DOHH2 (cell line): Measurements from ENCODE around the gene GARIN1A.

Experiments
- H3F3A ChIP-seq: fragments of 200-600 bp; sonication (generic), shearing (Covaris generic); 2 replicates; pipeline ENCODE4 v1.6.0; 2016; ENCODE audit warnings: antibody characterized with exemption, mild to moderate bottlenecking; ENCODE audit not compliant: control insufficient read depth, insufficient read depth
- H3K27ac ChIP-seq: fragments of 200-600 bp; sonication (generic); 2 replicates; pipeline ENCODE4 v1.5.1; 2014; ENCODE audit warnings: low read depth, mild to moderate bottlenecking, low read length, moderate library complexity
- H3K27me3 ChIP-seq: fragments of 200-600 bp; sonication (generic); 2 replicates; pipeline ENCODE4 v1.6.1; 2014; ENCODE audit warnings: mild to moderate bottlenecking, low read length, mixed read lengths; ENCODE audit not compliant: control insufficient read depth
- H3K36me3 ChIP-seq: fragments of 200-600 bp; sonication (generic); 2 replicates; pipeline ENCODE4 v1.6.1; 2014; ENCODE audit warnings: mild to moderate bottlenecking, low read length, moderate library complexity, mixed read lengths; ENCODE audit not compliant: control insufficient read depth
- H3K4me1 ChIP-seq: fragments of 200-600 bp; sonication (generic); 2 replicates; pipeline ENCODE4 v1.6.1; 2014; ENCODE audit warnings: mild to moderate bottlenecking, low read length, mixed read lengths; ENCODE audit not compliant: control insufficient read depth
- H3K4me2 ChIP-seq: fragments of 200-600 bp; sonication (generic); 2 replicates; pipeline ENCODE4 v1.6.0; 2014; ENCODE audit warnings: mild to moderate bottlenecking, low read length, moderate library complexity
- H3K4me3 ChIP-seq: fragments of 200-600 bp; sonication (generic); 2 replicates; pipeline ENCODE4 v1.5.1; 2014; ENCODE audit warnings: mild to moderate bottlenecking, low read length, mixed read lengths
- H3K79me2 ChIP-seq: fragments of 200-600 bp; sonication (generic); 2 replicates; pipeline ENCODE4 v1.6.1; 2014; ENCODE audit warnings: mild to moderate bottlenecking, low read length, mixed read lengths; ENCODE audit not compliant: control insufficient read depth
- H3K9me2 ChIP-seq: fragments of 200-600 bp; sonication (generic); replicated peaks from 2 replicates; pipeline ENCODE4 v1.6.1; 2014; ENCODE audit warnings: mild to moderate bottlenecking, low read length, mixed read lengths; ENCODE audit not compliant: control insufficient read depth
- H3K9me3 ChIP-seq: fragments of 200-600 bp; sonication (generic); 2 replicates; pipeline ENCODE4 v1.6.1; 2014; ENCODE audit warnings: antibody characterized with exemption, low read length, mixed read lengths; ENCODE audit not compliant: control insufficient read depth, insufficient read depth
- H4K20me1 ChIP-seq: fragments of 200-600 bp; sonication (generic); 2 replicates; pipeline ENCODE4 v1.6.0; 2014; ENCODE audit warnings: low read depth, mild to moderate bottlenecking, antibody characterized with exemption, low read length, moderate library complexity; ENCODE audit not compliant: control insufficient read depth, insufficient read depth
- CTCF ChIP-seq: fragments of 200-600 bp; sonication (generic); IDR thresholded peaks from one replicate; pipeline ENCODE4 v1.5.1; 2014; ENCODE audit warnings: antibody characterized with exemption, mild to moderate bottlenecking, low read depth, low read length; ENCODE audit not compliant: poor library complexity, severe bottlenecking
- EZH2phosphoT487 ChIP-seq: fragments of 200-600 bp; sonication (generic); IDR thresholded peaks from 2 replicates; pipeline ENCODE4 v1.6.1; 2017; ENCODE audit warnings: borderline replicate concordance, mild to moderate bottlenecking, antibody characterized with exemption, low read length, moderate library complexity, mixed read lengths

Gene GARIN1A

GRCh38 chr7:128666200-128666599, 5.9 kb upstream of the GARIN1A start:
- no peak overlapping the region for H3K4me2 ChIP-seq
- no peaks in the 10 kb centered on the region for H3K9me2 ChIP-seq
- no peaks in the 10 kb centered on the region for H4K20me1 ChIP-seq
- TF ChIP-seq CTCF = peak; percentile 56
- TF ChIP-seq EZH2phosphoT487 = no peak
- H3K27me3 ChIP-seq = no peaks in the 10 kb centered on the region
- H3K36me3 ChIP-seq = no peaks in the 10 kb centered on the region
- no peak overlapping the region for H3K27ac ChIP-seq
- no peak overlapping the region for H3K4me3 ChIP-seq
- no peaks in the 10 kb centered on the region for H3K4me1 ChIP-seq
- H3K79me2 ChIP-seq = no peaks in the 10 kb centered on the region
- H3F3A ChIP-seq = peaks cover 22% of the 10 kb centered on the region; the same call in 1 of the 2 replicates
- no peaks in the 10 kb centered on the region for H3K9me3 ChIP-seq

GRCh38 chr7:128672927-128673517, 930 bp downstream of the GARIN1A start:
- Histone ChIP-seq H3K4me2 (no peak overlapping the region), H3K36me3 (no peaks in the 10 kb centered on the region), H4K20me1 (no peaks in the 10 kb centered on the region), H3F3A (no peaks in the 10 kb centered on the region), H3K27ac (no peak overlapping the region), H3K27me3 (no peaks in the 10 kb centered on the region), H3K9me3 (no peaks in the 10 kb centered on the region), H3K4me1 (0 out of 2 replicates have a peak, but pooled peaks cover 2% of the 10 kb centered on the region), H3K79me2 (no peaks in the 10 kb centered on the region), H3K4me3 (no peak overlapping the region), H3K9me2 (no peaks in the 10 kb centered on the region)
- no peak for TF ChIP-seq EZH2phosphoT487
- peak; percentile 93 for TF ChIP-seq CTCF

GRCh38 chr7:128673571-128673970, 1.5 kb downstream of the GARIN1A start:
- H3K9me2 ChIP-seq = no peaks in the 10 kb centered on the region
- no peaks in the 10 kb centered on the region for H3K27me3 ChIP-seq
- no peaks in the 10 kb centered on the region for H3K9me3 ChIP-seq
- H3F3A ChIP-seq = no peaks in the 10 kb centered on the region
- 0 out of 2 replicates have a peak, but pooled peaks cover 2% of the 10 kb centered on the region for H3K4me1 ChIP-seq
- H3K79me2 ChIP-seq = no peaks in the 10 kb centered on the region
- TF ChIP-seq EZH2phosphoT487 (no peak), CTCF (no peak)
- H3K36me3 ChIP-seq = no peaks in the 10 kb centered on the region
- H3K4me3 ChIP-seq = no peak overlapping the region
- no peaks in the 10 kb centered on the region for H4K20me1 ChIP-seq
- H3K27ac ChIP-seq = no peak overlapping the region
- no peak overlapping the region for H3K4me2 ChIP-seq
